Osteocyte (in vitro differentiated cells): Measurements from ENCODE around the gene JCHAIN. TPM values are rescaled to one million over a fixed set of nuclear protein-coding genes. Genes with fewer than 3 reads are reported as not detected.
"Not testable (repeated sequence)": the region's sequence is repeated elsewhere in the genome, so short reads cannot be mapped to it uniquely, and the experiment has no call there.

Source experiments
- DNase-seq: peaks from one replicate; pipeline ENCODE4 v3.0.0; 2021; ENCODE audit warnings: mixed read lengths; ENCODE audit not compliant: unreplicated experiment; ENCODE audit errors: extremely low spot score
- H3K27ac Mint-ChIP-seq: one replicate; pipeline ENCODE4 v1.8.0; 2021; ENCODE audit warnings: mild to moderate bottlenecking, mixed read lengths; ENCODE audit not compliant: unreplicated experiment
- H3K27me3 Mint-ChIP-seq: one replicate; pipeline ENCODE4 v1.8.0; 2021; ENCODE audit warnings: mixed read lengths; ENCODE audit not compliant: unreplicated experiment
- H3K36me3 Mint-ChIP-seq: one replicate; pipeline ENCODE4 v1.8.0; 2021; ENCODE audit warnings: mixed read lengths; ENCODE audit not compliant: unreplicated experiment
- H3K4me1 Mint-ChIP-seq: one replicate; pipeline ENCODE4 v1.8.0; 2021; ENCODE audit warnings: mixed read lengths; ENCODE audit not compliant: unreplicated experiment
- H3K4me3 Mint-ChIP-seq: one replicate; pipeline ENCODE4 v1.8.0; 2021; ENCODE audit warnings: mild to moderate bottlenecking, moderate library complexity, mixed read lengths; ENCODE audit not compliant: unreplicated experiment
- H3K9me3 Mint-ChIP-seq: one replicate; pipeline ENCODE4 v1.8.0; 2021; ENCODE audit warnings: mixed read lengths; ENCODE audit not compliant: unreplicated experiment
- CTCF ChIP-seq: fragments of 200-600 bp; sonication (generic); IDR thresholded peaks from 2 replicates; pipeline ENCODE4 v1.5.0; 2021; ENCODE audit warnings: antibody characterized with exemption, mild to moderate bottlenecking, moderate library complexity
- total RNA-seq: library from RNA; stranded (reverse); gene quantifications from 2 replicates; pipeline ENCODE4 v1.2.1, GENCODE V29; 2021

The JCHAIN gene
- total RNA-seq, 1 donor from 2014 or later, result not detected

GRCh38 chr4:70671091-70671490, 4.8 kb upstream of the JCHAIN start:
- H3K27me3 Mint-ChIP-seq, result peaks cover 47% of the 10 kb centered on the region
- no peaks in the 10 kb centered on the region for H3K9me3 Mint-ChIP-seq
- no peak overlapping the region for H3K4me3 Mint-ChIP-seq
- DNase-seq, result no peak
- H3K4me1 Mint-ChIP-seq, result peaks cover 9% of the 10 kb centered on the region
- H3K36me3 Mint-ChIP-seq, result no peaks in the 10 kb centered on the region
- no peak for TF ChIP-seq CTCF
- H3K27ac Mint-ChIP-seq, result no peak overlapping the region

GRCh38 chr4:70670332-70671014, 4.2 kb upstream of the JCHAIN start:
- Mint-ChIP-seq H3K9me3 (no peaks in the 10 kb centered on the region), H3K4me1 (peaks cover 13% of the 10 kb centered on the region), H3K27me3 (peaks cover 43% of the 10 kb centered on the region), H3K36me3 (no peaks in the 10 kb centered on the region), H3K4me3 (no peak overlapping the region), H3K27ac (no peak overlapping the region)
- no peak for TF ChIP-seq CTCF
- no peak for DNase-seq

GRCh38 chr4:70667740-70668535, 1.6 kb upstream of the JCHAIN start:
- peaks cover 13% of the 10 kb centered on the region for H3K4me1 Mint-ChIP-seq

GRCh38 chr4:70661309-70661922, 4.9 kb downstream of the JCHAIN start:
- H3K36me3 Mint-ChIP-seq, H3K9me3 Mint-ChIP-seq, DNase-seq, H3K4me1 Mint-ChIP-seq, H3K4me3 Mint-ChIP-seq, H3K27ac Mint-ChIP-seq: not testable (repeated sequence)
- H3K27me3 Mint-ChIP-seq, result peaks cover 27% of the 10 kb centered on the region

More at GRCh38 chr4:70667740-70668535, 1.6 kb upstream of the JCHAIN start:
- Mint-ChIP-seq H3K27me3 (peaks cover 27% of the 10 kb centered on the region), H3K36me3 (no peaks in the 10 kb centered on the region), H3K4me3 (no peak overlapping the region), H3K9me3 (no peaks in the 10 kb centered on the region), H3K27ac (no peak overlapping the region)
- TF ChIP-seq CTCF, result no peak
- no peak for DNase-seq

GRCh38 chr4:70660106-70660505, 6.2 kb downstream of the JCHAIN start:
- Mint-ChIP-seq H3K4me3 (no peak overlapping the region), H3K27me3 (peaks cover 34% of the 10 kb centered on the region), H3K27ac (no peak overlapping the region), H3K4me1 (no peaks in the 10 kb centered on the region), H3K9me3 (no peaks in the 10 kb centered on the region), H3K36me3 (no peaks in the 10 kb centered on the region)
- no peak for DNase-seq
- TF ChIP-seq CTCF, result no peak
